SK-N-SH (cell line): ENCODE measurements around the gene AKR1E2. TPM values are rescaled to one million over a fixed set of nuclear protein-coding genes. Genes with fewer than 3 reads are reported as not detected.

Source experiments
- CTCF ChIA-PET: fragments of 300-600, 350-600 bp; formaldehyde crosslinking; extraction: SDS; loops from one replicate; lab custom pipeline; 2021; lab: Yijun Ruan, JAX
- POLR2A ChIA-PET: fragments of 350-600 bp; sonication (Branson Sonifier 250); formaldehyde crosslinking; extraction: SDS; loops from one replicate; lab custom pipeline; 2020; ENCODE audit warnings: antibody characterized with exemption, inconsistent platforms; lab: Yijun Ruan, JAX
- DNase-seq: peaks from one replicate; pipeline ENCODE4 v3.0.0; 2012
- H2AFZ ChIP-seq: fragments of 200-600 bp; sonication (generic); 2 replicates; pipeline ENCODE4 v1.8.1; 2016; ENCODE audit warnings: antibody characterized with exemption, mild to moderate bottlenecking, low read depth
- H3F3A ChIP-seq: fragments of 200-600 bp; sonication (generic); replicated peaks from 2 replicates; pipeline ENCODE3; 2016; ENCODE audit warnings: antibody characterized with exemption, mild to moderate bottlenecking; ENCODE audit not compliant: insufficient read depth
- H3K27ac ChIP-seq, 2 experiments: fragments of 200-500 bp in 1 of 2; fragments of 200-600 bp in 1 of 2; sonication (Bioruptor generic) in 1 of 2; sonication (generic), shearing (Covaris generic) in 1 of 2; 2 replicates each; pipeline versions ENCODE4 v1.5.1 to v1.6.1; 2014 to 2016; ENCODE audit warnings: low read depth in 2 of 2, inconsistent platforms in 1 of 2, low read length in 1 of 2, mild to moderate bottlenecking in 1 of 2, mixed read lengths in 1 of 2
- H3K27me3 ChIP-seq: fragments of 200-600 bp; sonication (generic), shearing (Covaris generic); 2 replicates; pipeline ENCODE4 v1.6.1; 2016; ENCODE audit warnings: mixed run types; ENCODE audit not compliant: insufficient read depth
- H3K36me3 ChIP-seq, 2 experiments: fragments of 200-500 bp in 1 of 2; fragments of 200-600 bp in 1 of 2; sonication (Bioruptor generic) in 1 of 2; sonication (generic) in 1 of 2; replicated peaks in 1 of 2; 2 replicates each; pipeline versions ENCODE3 to v1.5.1; 2014 to 2016; ENCODE audit warnings: low read length in 1 of 2, mild to moderate bottlenecking in 1 of 2; ENCODE audit not compliant: insufficient read depth in 2 of 2, control insufficient read depth in 1 of 2
- H3K4me1 ChIP-seq, 2 experiments: fragments of 200-500 bp in 1 of 2; fragments of 200-600 bp in 1 of 2; sonication (Bioruptor generic) in 1 of 2; sonication (generic), shearing (Covaris generic) in 1 of 2; 2 replicates each; pipeline versions ENCODE4 v1.5.1 to v1.6.1; 2014 to 2016; ENCODE audit warnings: low read depth in 1 of 2, low read length in 1 of 2, mixed run types in 1 of 2; ENCODE audit not compliant: insufficient read depth in 2 of 2, control insufficient read depth in 1 of 2
- H3K4me2 ChIP-seq: fragments of 200-600 bp; sonication (generic), shearing (Covaris generic); 2 replicates; pipeline ENCODE4 v1.6.1; 2017; ENCODE audit warnings: mixed run types
- H3K4me3 ChIP-seq, 2 experiments: fragments of 200-500 bp in 1 of 2; fragments of 200-600 bp in 1 of 2; sonication (Bioruptor generic) in 1 of 2; sonication (generic), shearing (Covaris generic) in 1 of 2; 2 replicates each; pipeline versions ENCODE4 v1.5.1 to v1.8.1; 2014 to 2016; ENCODE audit warnings: low read depth in 2 of 2, inconsistent platforms in 1 of 2, low read length in 1 of 2, mild to moderate bottlenecking in 1 of 2, mixed read lengths in 1 of 2, moderate library complexity in 1 of 2
- H3K79me2 ChIP-seq: fragments of 200-600 bp; sonication (generic); 2 replicates; pipeline ENCODE4 v1.8.1; 2017; ENCODE audit warnings: mild to moderate bottlenecking; ENCODE audit not compliant: insufficient read depth
- H3K9ac ChIP-seq: fragments of 200-600 bp; sonication (generic); 2 replicates; pipeline ENCODE4 v1.6.1; 2017; ENCODE audit warnings: mixed run types
- H3K9me2 ChIP-seq: fragments of 200-600 bp; sonication (generic); 2 replicates; pipeline ENCODE4 v1.6.1; 2017; ENCODE audit warnings: mixed run types
- H3K9me3 ChIP-seq: fragments of 200-600 bp; sonication (generic); 2 replicates; pipeline ENCODE4 v1.6.1; 2017; ENCODE audit warnings: mixed run types, mild to moderate bottlenecking, moderate library complexity
- H4K20me1 ChIP-seq: fragments of 200-600 bp; sonication (generic); 2 replicates; pipeline ENCODE4 v1.6.1; 2017; ENCODE audit warnings: mild to moderate bottlenecking, mixed run types; ENCODE audit not compliant: insufficient read depth
- CHD2 ChIP-seq: fragments of 150-350 bp; IDR thresholded peaks from 2 replicates; pipeline ENCODE4 v1.6.1; 2018; ENCODE audit warnings: low read length; ENCODE audit not compliant: partially characterized antibody
- ELF1 ChIP-seq: IDR thresholded peaks from 2 replicates; pipeline ENCODE4 v1.4.0; 2012
- EZH2phosphoT487 ChIP-seq: fragments of 200-600 bp; sonication (generic); IDR thresholded peaks from 2 replicates; pipeline ENCODE4 v1.6.1; 2017; ENCODE audit warnings: low read depth, mixed run types, mild to moderate bottlenecking, antibody characterized with exemption, moderate library complexity, borderline replicate concordance
- FOSL2 ChIP-seq: IDR thresholded peaks from 2 replicates; pipeline ENCODE4 v1.4.0; 2012; ENCODE audit warnings: low read depth, mild to moderate bottlenecking, moderate library complexity, borderline replicate concordance
- FOXM1 ChIP-seq: IDR thresholded peaks from 2 replicates; pipeline ENCODE4 v1.4.0; 2012; ENCODE audit warnings: low read depth, mild to moderate bottlenecking
- GABPA ChIP-seq: IDR thresholded peaks from 2 replicates; pipeline ENCODE4 v1.4.0; 2012; ENCODE audit warnings: low read depth, mild to moderate bottlenecking
- MEF2A ChIP-seq: IDR thresholded peaks from 2 replicates; pipeline ENCODE4 v1.4.0; 2012; ENCODE audit warnings: low read depth, borderline replicate concordance
- NFIC ChIP-seq: IDR thresholded peaks from 2 replicates; pipeline ENCODE4 v1.4.0; 2012; ENCODE audit warnings: borderline replicate concordance
- NRF1 ChIP-seq: IDR thresholded peaks from 2 replicates; pipeline ENCODE4 v1.6.1; 2012; ENCODE audit warnings: low read depth, mild to moderate bottlenecking, low read length
- POLR2AphosphoS5 ChIP-seq: IDR thresholded peaks from 2 replicates; pipeline ENCODE4 v1.6.1; 2012; ENCODE audit warnings: low read depth, low read length
- RCOR1 ChIP-seq: fragments of 150-350 bp; IDR thresholded peaks from 2 replicates; pipeline ENCODE4 v1.6.1; 2017; ENCODE audit warnings: antibody characterized with exemption, low read length
- RFX5 ChIP-seq: IDR thresholded peaks from 2 replicates; pipeline ENCODE4 v1.6.1; 2012; ENCODE audit warnings: mild to moderate bottlenecking, improper control_type of control experiment, low read length
- RXRA ChIP-seq: IDR thresholded peaks from 2 replicates; pipeline ENCODE4 v1.4.0; 2012; ENCODE audit warnings: low read depth, mild to moderate bottlenecking, borderline replicate concordance
- SMC3 ChIP-seq: IDR thresholded peaks from 2 replicates; pipeline ENCODE4 v1.6.1; 2012; ENCODE audit warnings: low read depth, low read length, improper control_type of control experiment
- TAF1 ChIP-seq: IDR thresholded peaks from 2 replicates; pipeline ENCODE4 v1.6.1; 2012; ENCODE audit warnings: low read depth, mild to moderate bottlenecking, low read length, moderate library complexity, borderline replicate concordance
- TCF12 ChIP-seq: IDR thresholded peaks from 2 replicates; pipeline ENCODE4 v1.4.0; 2012
- YY1 ChIP-seq: IDR thresholded peaks from 2 replicates; pipeline ENCODE4 v1.4.0; 2012; ENCODE audit warnings: low read depth, mild to moderate bottlenecking
- WGBS: methylation state at CpG from one replicate; pipeline ENCODE4 v1.1.6; 2017; ENCODE audit warnings: low lambda C conversion rate; 5-methylcytosine and 5-hydroxymethylcytosine counted together
- polyA plus RNA-seq, 3 experiments: library from polyadenylated mRNA; depleted of rRNA; stranded (reverse); fragments of >200 nt; gene quantifications; 2 replicates each; pipeline ENCODE4 v1.2.3, GENCODE V29; 2012
- TF ChIP-seq, protein P1 (sequence below): IDR thresholded peaks from 2 replicates; pipeline ENCODE4; 2012
- TF ChIP-seq, protein P2 (sequence below): IDR thresholded peaks from 2 replicates; pipeline ENCODE4 v1.6.1; 2012; ENCODE audit warnings: mild to moderate bottlenecking, low read depth, low read length, moderate library complexity
- TF ChIP-seq, protein P3 (sequence below): IDR thresholded peaks from 2 replicates; pipeline ENCODE4 v1.4.0; 2012; ENCODE audit warnings: low read depth
- TF ChIP-seq, protein P4 (sequence below): fragments of 150-350 bp; IDR thresholded peaks from 2 replicates; pipeline ENCODE4 v1.6.1; 2017; ENCODE audit warnings: antibody characterized with exemption, low read length, low read depth, borderline replicate concordance

Gene AKR1E2
- polyA plus RNA-seq, 1 of the 3 experiments (the other 2 are of a cell fraction): 5.8 TPM

DNA sequence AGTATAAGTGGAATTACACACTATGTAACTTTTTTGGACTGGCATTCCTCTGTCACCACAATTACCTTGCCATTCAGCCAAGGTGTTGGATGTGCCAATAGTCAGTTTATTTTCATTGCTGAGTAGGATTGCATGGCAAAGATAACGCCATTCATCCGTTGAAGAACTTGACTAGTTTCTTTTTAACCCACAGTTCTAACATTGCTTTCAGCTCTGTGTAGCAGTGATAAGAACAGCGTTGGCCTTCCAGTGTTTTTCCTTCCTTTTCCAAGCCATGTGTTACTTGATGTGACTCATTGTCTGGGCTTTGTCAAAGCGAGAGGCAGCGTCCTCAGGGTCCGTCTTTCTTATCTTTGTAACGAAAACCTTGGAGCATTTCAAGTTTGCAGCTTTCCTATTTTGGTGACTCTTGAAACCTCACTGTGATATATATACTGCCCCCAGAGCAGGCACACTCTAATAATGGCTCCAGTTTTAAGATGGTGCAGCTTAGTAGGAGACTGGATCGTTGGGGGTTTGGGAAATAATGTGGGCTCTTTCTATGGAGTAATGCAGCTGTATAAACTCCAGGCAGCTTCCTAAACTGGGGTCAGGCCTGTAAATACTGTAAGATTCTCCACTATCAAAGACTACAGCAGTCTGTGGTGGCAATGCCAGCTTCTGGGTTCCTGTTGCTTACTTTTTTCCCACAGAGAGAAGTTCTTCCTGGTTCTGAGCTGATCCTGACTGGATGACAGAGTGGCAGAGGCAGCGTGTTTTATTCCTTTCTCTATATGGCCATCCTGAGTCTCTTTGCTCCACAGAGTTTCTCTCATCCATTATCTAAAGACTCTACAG lies 41.7 kb downstream of the AKR1E2 start:
- DNase-seq: no peak
- 47% methylated on average over 8 of the region's 9 CpGs for WGBS
- Histone ChIP-seq H3K9me3 (no peaks in the 10 kb centered on the region), H3K27ac (no peak overlapping the region), H3K36me3 (no peaks in the 10 kb centered on the region), H2AFZ (peak overlapping the region; percentile 51; the same call in 1 of the 2 replicates), H3K4me1 (no peaks in the 10 kb centered on the region)
- CTCF ChIA-PET: interaction anchor here (2.4 kb wide), 1 partner anchor 18 kb away, joined by 19 read pairs; no protein-coding TSS in a partner anchor
- POLR2A ChIA-PET: no interaction called here
- TF ChIP-seq TCF12: peak; percentile 30; the same call in 1 of the 2 replicates
- TF ChIP-seq, protein P1, sequence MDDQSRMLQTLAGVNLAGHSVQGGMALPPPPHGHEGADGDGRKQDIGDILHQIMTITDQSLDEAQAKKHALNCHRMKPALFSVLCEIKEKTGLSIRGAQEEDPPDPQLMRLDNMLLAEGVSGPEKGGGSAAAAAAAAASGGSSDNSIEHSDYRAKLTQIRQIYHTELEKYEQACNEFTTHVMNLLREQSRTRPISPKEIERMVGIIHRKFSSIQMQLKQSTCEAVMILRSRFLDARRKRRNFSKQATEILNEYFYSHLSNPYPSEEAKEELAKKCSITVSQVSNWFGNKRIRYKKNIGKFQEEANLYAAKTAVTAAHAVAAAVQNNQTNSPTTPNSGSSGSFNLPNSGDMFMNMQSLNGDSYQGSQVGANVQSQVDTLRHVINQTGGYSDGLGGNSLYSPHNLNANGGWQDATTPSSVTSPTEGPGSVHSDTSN: no peak
- TF ChIP-seq, all 33 proteins: peak for 1
- no peaks in the 10 kb centered on the region for H3K9me2 ChIP-seq
- H4K20me1 ChIP-seq: no peaks in the 10 kb centered on the region
- H3K4me3 ChIP-seq: no peak overlapping the region
- no peaks in the 10 kb centered on the region for H3F3A ChIP-seq
- 0 out of 2 replicates have a peak overlapping the region, but pooled peaks have one; percentile 3 for H3K4me2 ChIP-seq
- H3K9ac ChIP-seq: no peak overlapping the region
- H3K79me2 ChIP-seq: no peaks in the 10 kb centered on the region
- no peaks in the 10 kb centered on the region for H3K27me3 ChIP-seq

DNA sequence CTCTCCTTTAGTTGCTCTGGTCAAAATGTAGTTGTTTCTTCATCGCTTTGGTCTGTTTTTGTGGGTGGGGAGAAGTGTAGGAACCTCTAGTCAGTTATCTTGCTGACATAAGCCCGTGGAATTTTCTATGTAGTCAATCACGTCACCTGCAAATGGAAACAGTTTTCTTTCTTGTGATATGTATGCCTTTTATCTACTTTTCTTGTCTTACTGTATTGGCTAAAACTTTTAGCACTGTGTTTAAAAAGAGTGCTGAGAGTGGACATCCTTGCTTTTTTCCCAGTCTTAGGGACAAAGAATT lies 42.3 kb downstream of the AKR1E2 start:
- no peak for DNase-seq
- Histone ChIP-seq H3K27me3 (no peaks in the 10 kb centered on the region), H3K4me3 (no peak overlapping the region), H3K9me3 (no peaks in the 10 kb centered on the region), H3F3A (no peaks in the 10 kb centered on the region), H4K20me1 (no peaks in the 10 kb centered on the region), H3K9me2 (no peaks in the 10 kb centered on the region), H2AFZ (peak overlapping the region; percentile 51; the same call in 1 of the 2 replicates), H3K36me3 (no peaks in the 10 kb centered on the region), H3K27ac (no peak overlapping the region), H3K9ac (no peak overlapping the region), H3K4me2 (no peak overlapping the region), H3K79me2 (no peaks in the 10 kb centered on the region), H3K4me1 (no peaks in the 10 kb centered on the region)
- no peak for TF ChIP-seq FOSL2
- TF ChIP-seq RCOR1: no peak
- TF ChIP-seq NFIC: no peak
- TF ChIP-seq NRF1: no peak
- TF ChIP-seq EZH2phosphoT487: no peak
- TF ChIP-seq ELF1: no peak
- TF ChIP-seq RFX5: no peak
- TF ChIP-seq POLR2AphosphoS5: no peak
- TF ChIP-seq, protein P2, sequence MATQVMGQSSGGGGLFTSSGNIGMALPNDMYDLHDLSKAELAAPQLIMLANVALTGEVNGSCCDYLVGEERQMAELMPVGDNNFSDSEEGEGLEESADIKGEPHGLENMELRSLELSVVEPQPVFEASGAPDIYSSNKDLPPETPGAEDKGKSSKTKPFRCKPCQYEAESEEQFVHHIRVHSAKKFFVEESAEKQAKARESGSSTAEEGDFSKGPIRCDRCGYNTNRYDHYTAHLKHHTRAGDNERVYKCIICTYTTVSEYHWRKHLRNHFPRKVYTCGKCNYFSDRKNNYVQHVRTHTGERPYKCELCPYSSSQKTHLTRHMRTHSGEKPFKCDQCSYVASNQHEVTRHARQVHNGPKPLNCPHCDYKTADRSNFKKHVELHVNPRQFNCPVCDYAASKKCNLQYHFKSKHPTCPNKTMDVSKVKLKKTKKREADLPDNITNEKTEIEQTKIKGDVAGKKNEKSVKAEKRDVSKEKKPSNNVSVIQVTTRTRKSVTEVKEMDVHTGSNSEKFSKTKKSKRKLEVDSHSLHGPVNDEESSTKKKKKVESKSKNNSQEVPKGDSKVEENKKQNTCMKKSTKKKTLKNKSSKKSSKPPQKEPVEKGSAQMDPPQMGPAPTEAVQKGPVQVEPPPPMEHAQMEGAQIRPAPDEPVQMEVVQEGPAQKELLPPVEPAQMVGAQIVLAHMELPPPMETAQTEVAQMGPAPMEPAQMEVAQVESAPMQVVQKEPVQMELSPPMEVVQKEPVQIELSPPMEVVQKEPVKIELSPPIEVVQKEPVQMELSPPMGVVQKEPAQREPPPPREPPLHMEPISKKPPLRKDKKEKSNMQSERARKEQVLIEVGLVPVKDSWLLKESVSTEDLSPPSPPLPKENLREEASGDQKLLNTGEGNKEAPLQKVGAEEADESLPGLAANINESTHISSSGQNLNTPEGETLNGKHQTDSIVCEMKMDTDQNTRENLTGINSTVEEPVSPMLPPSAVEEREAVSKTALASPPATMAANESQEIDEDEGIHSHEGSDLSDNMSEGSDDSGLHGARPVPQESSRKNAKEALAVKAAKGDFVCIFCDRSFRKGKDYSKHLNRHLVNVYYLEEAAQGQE: no peak
- TF ChIP-seq CHD2: no peak
- no peak for TF ChIP-seq YY1
- TF ChIP-seq, protein P3, sequence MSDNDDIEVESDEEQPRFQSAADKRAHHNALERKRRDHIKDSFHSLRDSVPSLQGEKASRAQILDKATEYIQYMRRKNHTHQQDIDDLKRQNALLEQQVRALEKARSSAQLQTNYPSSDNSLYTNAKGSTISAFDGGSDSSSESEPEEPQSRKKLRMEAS: no peak
- TF ChIP-seq SMC3: no peak
- TF ChIP-seq FOXM1: no peak
- no peak for TF ChIP-seq MEF2A
- no peak for TF ChIP-seq TAF1
- TF ChIP-seq, protein P4, sequence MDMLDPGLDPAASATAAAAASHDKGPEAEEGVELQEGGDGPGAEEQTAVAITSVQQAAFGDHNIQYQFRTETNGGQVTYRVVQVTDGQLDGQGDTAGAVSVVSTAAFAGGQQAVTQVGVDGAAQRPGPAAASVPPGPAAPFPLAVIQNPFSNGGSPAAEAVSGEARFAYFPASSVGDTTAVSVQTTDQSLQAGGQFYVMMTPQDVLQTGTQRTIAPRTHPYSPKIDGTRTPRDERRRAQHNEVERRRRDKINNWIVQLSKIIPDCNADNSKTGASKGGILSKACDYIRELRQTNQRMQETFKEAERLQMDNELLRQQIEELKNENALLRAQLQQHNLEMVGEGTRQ: no peak
- TF ChIP-seq RXRA: no peak
- TF ChIP-seq GABPA: no peak
- TF ChIP-seq TCF12: no peak
- POLR2A ChIA-PET: no interaction called here
- 52% methylated on average over 3 of the region's 3 CpGs for WGBS
- CTCF ChIA-PET: interaction anchor here (2.4 kb wide), 1 partner anchor 18 kb away, joined by 19 read pairs; no protein-coding TSS in a partner anchor
